CD14-positive monocyte (primary cell): ENCODE results near the gene SUPV3L1. TPM values are rescaled to one million over a fixed set of nuclear protein-coding genes. Genes with fewer than 3 reads are reported as not detected.

Experiments
- DNase-seq, 3 donors: peaks; one replicate each; pipeline ENCODE4 v3.0.0-alpha.2; 2011 to 2022
- H2AFZ ChIP-seq: 2 replicates; pipeline ENCODE4 v1.6.0; 2012; ENCODE audit warnings: mild to moderate bottlenecking, low read depth, low read length, inconsistent platforms; ENCODE audit not compliant: insufficient read depth, poor library complexity, severe bottlenecking
- H3K27ac ChIP-seq, 2 donors: 1 replicate in 1 of 2; 2 replicates in 1 of 2; pipeline ENCODE4 v1.5.1; 2012 to 2013; ENCODE audit warnings: low read length in 2 of 2, control low read depth in 1 of 2, inconsistent platforms in 1 of 2, low read depth in 1 of 2, mild to moderate bottlenecking in 1 of 2
- H3K27me3 ChIP-seq, 2 donors: one replicate each; pipeline versions ENCODE4 v1.6.0 to v1.6.1; 2011 to 2013; ENCODE audit warnings: low read length in 2 of 2; ENCODE audit not compliant: control insufficient read depth in 2 of 2, insufficient read depth in 2 of 2
- H3K36me3 ChIP-seq, 2 donors: replicated peaks in 1 of 2; 1 replicate in 1 of 2; 2 replicates in 1 of 2; pipeline versions ENCODE4 v1.5.1 to v1.6.1; 2012 to 2013; ENCODE audit warnings: low read length in 2 of 2, control low read depth in 1 of 2, inconsistent platforms in 1 of 2, mild to moderate bottlenecking in 1 of 2; ENCODE audit not compliant: insufficient read depth in 2 of 2, control insufficient read depth in 1 of 2
- H3K4me1 ChIP-seq, 2 donors: 1 replicate in 1 of 2; 2 replicates in 1 of 2; pipeline versions ENCODE4 v1.5.1 to v1.6.1; 2012 to 2013; ENCODE audit warnings: low read length in 2 of 2, control low read depth in 1 of 2, inconsistent platforms in 1 of 2, mild to moderate bottlenecking in 1 of 2, moderate library complexity in 1 of 2; ENCODE audit not compliant: insufficient read depth in 2 of 2, control insufficient read depth in 1 of 2
- H3K4me2 ChIP-seq: replicated peaks from 2 replicates; pipeline ENCODE3; 2012; ENCODE audit warnings: low read length, moderate library complexity, mild to moderate bottlenecking; ENCODE audit not compliant: poor library complexity, severe bottlenecking; ENCODE audit errors: extremely low read depth
- H3K4me3 ChIP-seq, 3 experiments: fragments of 200-600 bp in 1 of 3; sonication (generic) in 1 of 3; replicated peaks in 1 of 3; 1 replicate in 2 of 3; 2 replicates in 1 of 3; pipeline ENCODE4 v1.5.1; 2011 to 2013; ENCODE audit warnings: low read length in 3 of 3, mild to moderate bottlenecking in 3 of 3, control low read depth in 2 of 3, low read depth in 2 of 3, inconsistent platforms in 1 of 3, moderate library complexity in 1 of 3
- H3K79me2 ChIP-seq: 2 replicates; pipeline ENCODE4 v1.6.0; 2012; ENCODE audit warnings: mild to moderate bottlenecking, control low read depth, inconsistent platforms, low read length, moderate library complexity; ENCODE audit not compliant: insufficient read depth
- H3K9ac ChIP-seq: 2 replicates; pipeline ENCODE4 v1.6.0; 2017; ENCODE audit warnings: low read length, mild to moderate bottlenecking; ENCODE audit not compliant: insufficient read depth, poor library complexity, severe bottlenecking
- H3K9me3 ChIP-seq, 2 donors: replicated peaks in 1 of 2; 1 replicate in 1 of 2; 2 replicates in 1 of 2; pipeline versions ENCODE4 v1.5.1 to v1.6.1; 2012 to 2013; ENCODE audit warnings: low read length in 2 of 2, control low read depth in 1 of 2; ENCODE audit not compliant: control insufficient read depth in 1 of 2, insufficient read depth in 1 of 2
- H4K20me1 ChIP-seq: 2 replicates; pipeline ENCODE4 v1.6.0; 2012; ENCODE audit warnings: mild to moderate bottlenecking, low read length, control low read depth, moderate library complexity; ENCODE audit not compliant: insufficient read depth
- H3K27ac Mint-ChIP-seq, 7 donors: one replicate each; pipeline ENCODE4 v1.8.0; 2020; ENCODE audit warnings: mild to moderate bottlenecking in 7 of 7, mixed read lengths in 7 of 7, moderate library complexity in 6 of 7, inconsistent platforms in 2 of 7
- H3K27me3 Mint-ChIP-seq, 3 donors: one replicate each; pipeline ENCODE4 v1.8.0; 2021 to 2022; ENCODE audit warnings: low read depth in 3 of 3, mild to moderate bottlenecking in 3 of 3, mixed read lengths in 3 of 3, moderate library complexity in 3 of 3, inconsistent platforms in 1 of 3
- H3K36me3 Mint-ChIP-seq, 2 donors: one replicate each; pipeline ENCODE4 v1.8.0; 2020; ENCODE audit warnings: mixed read lengths in 2 of 2, inconsistent platforms in 1 of 2, mild to moderate bottlenecking in 1 of 2
- H3K4me1 Mint-ChIP-seq: one replicate; pipeline ENCODE4 v1.8.0; 2020; ENCODE audit warnings: mild to moderate bottlenecking, mixed read lengths
- H3K4me3 Mint-ChIP-seq, 2 donors: one replicate each; pipeline ENCODE4 v1.8.0; 2020; ENCODE audit warnings: mild to moderate bottlenecking in 2 of 2, mixed read lengths in 2 of 2, moderate library complexity in 1 of 2
- H3K9me3 Mint-ChIP-seq, 7 donors: one replicate each; pipeline ENCODE4 v1.8.0; 2020 to 2022; ENCODE audit warnings: mixed read lengths in 7 of 7, mild to moderate bottlenecking in 6 of 7, moderate library complexity in 6 of 7, inconsistent platforms in 2 of 7
- WGBS: methylation state at CpG from one replicate; pipeline ENCODE4 v1.1.5; 2013; ENCODE audit warnings: missing lambda C conversion rate; ENCODE audit not compliant: insufficient coverage; 5-methylcytosine and 5-hydroxymethylcytosine counted together
- intact Hi-C, 2 donors: fragments of 100-400 bp; cut with micrococcal nuclease; formaldehyde crosslinking; loops; one replicate each; pipeline versions ENCODE4 v1.15.0 to v1.15.1; 2023
- polyA plus RNA-seq, 3 donors: library from polyadenylated mRNA; depleted of rRNA in 1 of 3; unstranded in 2 of 3; stranded (reverse) in 1 of 3; fragments of 300-500 nt in 2 of 3; fragments of >200 nt in 1 of 3; fragmentation: Illumina TruSeq in 2 of 3; gene quantifications; 1 replicate in 2 of 3; 2 replicates in 1 of 3; pipeline ENCODE4 v1.2.3, GENCODE V29; 2012 to 2021
- TF ChIP-seq, protein P1 (sequence below): fragments of 200-600 bp; IDR thresholded peaks from one replicate; pipeline ENCODE4 v1.8.0; 2022; ENCODE audit warnings: antibody characterized with exemption, mild to moderate bottlenecking

SUPV3L1 gene
- polyA plus RNA-seq, 3 donors, result 6.8 to 18.8 (median 7.3) TPM

DNA sequence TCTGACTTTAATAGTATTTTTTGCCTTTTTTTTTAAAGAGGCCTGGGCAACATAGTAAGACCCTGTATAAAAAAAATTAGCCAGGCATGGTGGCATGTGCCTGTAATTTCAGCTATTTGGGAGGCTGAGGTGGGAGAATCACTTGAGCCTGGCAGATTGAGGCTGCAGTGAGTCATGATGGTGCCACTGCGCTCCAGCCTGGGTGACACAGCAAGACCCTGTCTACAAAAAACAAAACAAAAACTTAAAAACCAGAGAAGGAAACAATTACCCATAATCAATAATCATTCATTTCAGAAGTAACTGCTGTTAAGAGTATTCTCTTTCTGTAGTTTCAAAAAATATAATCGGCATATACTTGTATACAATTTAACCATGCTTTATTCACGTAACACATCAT, 28.1 kb upstream of the SUPV3L1 start:
- no peak for DNase-seq
- Mint-ChIP-seq H3K27ac (peak overlapping the region in 1 of 7 donors; percentile 51), H3K36me3 (peaks cover 15 to 27% of the 10 kb centered on the region in 2 donors), H3K27me3 (no peaks in the 10 kb centered on the region), H3K4me3 (no peak overlapping the region), H3K4me1 (peaks cover 3% of the 10 kb centered on the region), H3K9me3 (no peaks in the 10 kb centered on the region)
- Histone ChIP-seq H3K9ac (no peak overlapping the region), H3K27ac (no peak overlapping the region), H3K4me1 (peaks cover 0 to 2% of the 10 kb centered on the region in 2 donors), H3K36me3 (peaks cover 8 to 37% of the 10 kb centered on the region in 2 donors), H3K4me3 (no peak overlapping the region), H3K27me3 (no peaks in the 10 kb centered on the region), H4K20me1 (peaks cover 84% of the 10 kb centered on the region), H3K4me2 (no peak overlapping the region), H3K79me2 (peaks cover 86% of the 10 kb centered on the region), H3K9me3 (no peaks in the 10 kb centered on the region), H2AFZ (no peak overlapping the region)
- TF ChIP-seq, protein P1, sequence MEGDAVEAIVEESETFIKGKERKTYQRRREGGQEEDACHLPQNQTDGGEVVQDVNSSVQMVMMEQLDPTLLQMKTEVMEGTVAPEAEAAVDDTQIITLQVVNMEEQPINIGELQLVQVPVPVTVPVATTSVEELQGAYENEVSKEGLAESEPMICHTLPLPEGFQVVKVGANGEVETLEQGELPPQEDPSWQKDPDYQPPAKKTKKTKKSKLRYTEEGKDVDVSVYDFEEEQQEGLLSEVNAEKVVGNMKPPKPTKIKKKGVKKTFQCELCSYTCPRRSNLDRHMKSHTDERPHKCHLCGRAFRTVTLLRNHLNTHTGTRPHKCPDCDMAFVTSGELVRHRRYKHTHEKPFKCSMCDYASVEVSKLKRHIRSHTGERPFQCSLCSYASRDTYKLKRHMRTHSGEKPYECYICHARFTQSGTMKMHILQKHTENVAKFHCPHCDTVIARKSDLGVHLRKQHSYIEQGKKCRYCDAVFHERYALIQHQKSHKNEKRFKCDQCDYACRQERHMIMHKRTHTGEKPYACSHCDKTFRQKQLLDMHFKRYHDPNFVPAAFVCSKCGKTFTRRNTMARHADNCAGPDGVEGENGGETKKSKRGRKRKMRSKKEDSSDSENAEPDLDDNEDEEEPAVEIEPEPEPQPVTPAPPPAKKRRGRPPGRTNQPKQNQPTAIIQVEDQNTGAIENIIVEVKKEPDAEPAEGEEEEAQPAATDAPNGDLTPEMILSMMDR, result no peak
- intact Hi-C loops, result no loop called here
- WGBS, result no CpG with 5 or more reads among the region's 3 CpGs

DNA sequence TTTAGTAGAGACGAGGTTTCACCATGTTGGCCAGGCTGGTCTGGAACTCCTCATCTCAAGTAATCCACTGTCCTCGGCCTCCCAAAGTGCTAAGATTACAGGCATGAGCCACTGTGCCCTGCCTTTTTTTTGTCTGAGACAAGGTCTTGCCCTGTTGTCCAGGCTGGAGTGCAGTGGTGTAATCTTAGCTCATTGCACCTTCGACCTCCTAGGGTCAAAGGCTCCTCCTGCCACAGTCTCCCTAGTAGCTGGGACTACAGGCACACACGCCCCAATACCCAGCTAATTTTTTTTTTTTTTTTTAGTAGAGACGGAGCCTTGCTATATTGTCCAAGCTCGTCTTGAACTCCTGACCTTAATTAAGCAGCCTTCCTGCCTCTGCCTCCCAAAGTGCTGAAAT, 26.8 kb upstream of the SUPV3L1 start:
- H3K9me3 Mint-ChIP-seq, result no peaks in the 10 kb centered on the region
- Histone ChIP-seq H2AFZ (no peak overlapping the region), H3K27me3 (no peaks in the 10 kb centered on the region), H3K36me3 (peaks cover 19 to 50% of the 10 kb centered on the region in 2 donors), H3K27ac (no peak overlapping the region), H3K79me2 (peaks cover 74% of the 10 kb centered on the region), H3K4me2 (no peak overlapping the region), H3K9me3 (no peaks in the 10 kb centered on the region), H4K20me1 (peaks cover 72% of the 10 kb centered on the region), H3K9ac (no peak overlapping the region), H3K4me1 (no peaks in the 10 kb centered on the region), H3K4me3 (no peak overlapping the region)
- peaks cover 22 to 33% of the 10 kb centered on the region in 2 donors for H3K36me3 Mint-ChIP-seq
- no peaks in the 10 kb centered on the region for H3K27me3 Mint-ChIP-seq
- TF ChIP-seq, protein P1, result no peak
- WGBS, result 100% methylated on average over 4 of the region's 6 CpGs
- no peaks in the 10 kb centered on the region for H3K4me1 Mint-ChIP-seq
- no peak overlapping the region for H3K4me3 Mint-ChIP-seq
- DNase-seq, result no peak
- H3K27ac Mint-ChIP-seq, result peak overlapping the region in 1 of 7 donors; percentile 41
- intact Hi-C loops, result no loop called here
